WTC11 (cell line): ENCODE results near the gene ANKRD18A. TPM values are rescaled to one million over a fixed set of nuclear protein-coding genes. Genes with fewer than 3 reads are reported as not detected.

ENCODE experiments used
- ATAC-seq: fragments of 200-7000 bp; cut with Tn5 transposase; 2 replicates; pipeline ENCODE4 v1.10.0; 2021; ENCODE audit warnings: mild to moderate bottlenecking, moderate library complexity
- CTCF ChIA-PET: fragments of 300-600 bp; sonication (Branson Sonifier 250); formaldehyde crosslinking; loops from one replicate; lab custom pipeline; 2021; ENCODE audit warnings: antibody characterized with exemption; lab: Charles Lee
- POLR2A ChIA-PET: fragments of 350-600 bp; sonication (Branson Sonifier 250); formaldehyde crosslinking; loops from one replicate; lab custom pipeline; 2021; ENCODE audit warnings: antibody characterized with exemption; lab: Charles Lee
- DNase-seq: peaks from one replicate; pipeline ENCODE4 v3.0.0; 2021; ENCODE audit warnings: low spot score
- H3K27ac Mint-ChIP-seq: 2 replicates; pipeline ENCODE4 v1.8.0; 2021; ENCODE audit warnings: mixed read lengths
- H3K27me3 Mint-ChIP-seq: 2 replicates; pipeline ENCODE4 v1.8.0; 2021; ENCODE audit warnings: low read depth, mild to moderate bottlenecking, moderate library complexity, mixed read lengths
- H3K36me3 Mint-ChIP-seq: 2 replicates; pipeline ENCODE4 v1.8.0; 2021; ENCODE audit warnings: mixed read lengths
- H3K4me1 Mint-ChIP-seq: 2 replicates; pipeline ENCODE4 v1.8.0; 2022; ENCODE audit warnings: mixed read lengths
- H3K4me3 Mint-ChIP-seq: 2 replicates; pipeline ENCODE4 v1.8.0; 2021; ENCODE audit warnings: mild to moderate bottlenecking, moderate library complexity, mixed read lengths
- H3K9me3 Mint-ChIP-seq: 2 replicates; pipeline ENCODE4 v1.8.0; 2021; ENCODE audit warnings: mixed read lengths
- ATF1 ChIP-seq: sonication (generic); formaldehyde crosslinking; IDR thresholded peaks from 2 replicates; pipeline ENCODE4 v1.8.1; 2023; ENCODE audit warnings: mild to moderate bottlenecking, moderate library complexity, missing genetic modification reagents
- FOXK1 ChIP-seq: sonication (generic); formaldehyde crosslinking; IDR thresholded peaks from 2 replicates; pipeline ENCODE4 v1.8.0; 2022; ENCODE audit warnings: mild to moderate bottlenecking, moderate library complexity, missing genetic modification reagents
- GABPB1 ChIP-seq: sonication (generic); formaldehyde crosslinking; IDR thresholded peaks from 2 replicates; pipeline ENCODE4 v1.8.1; 2023; ENCODE audit warnings: mild to moderate bottlenecking, missing genetic modification reagents
- JUN ChIP-seq: sonication (generic); formaldehyde crosslinking; IDR thresholded peaks from 2 replicates; pipeline ENCODE4 v1.8.0; 2023; ENCODE audit warnings: mild to moderate bottlenecking, missing genetic modification reagents
- MXD4 ChIP-seq: fragments of 250-450 bp; sonication (Bioruptor Pico); IDR thresholded peaks from 2 replicates; pipeline ENCODE4 v1.8.0; 2021; ENCODE audit warnings: mild to moderate bottlenecking, moderate library complexity, borderline replicate concordance
- NFATC4 ChIP-seq: fragments of 250-450 bp; sonication (Bioruptor Pico); IDR thresholded peaks from 2 replicates; pipeline ENCODE4 v1.9.0; 2021; ENCODE audit warnings: mild to moderate bottlenecking
- NFE2L1 ChIP-seq: sonication (generic); formaldehyde crosslinking; IDR thresholded peaks from 2 replicates; pipeline ENCODE4 v1.8.1; 2023; ENCODE audit warnings: missing genetic modification reagents
- NR3C1 ChIP-seq: sonication (generic); formaldehyde crosslinking; conservative IDR thresholded peaks from 2 replicates; pipeline ENCODE4 v1.8.1; 2023; ENCODE audit warnings: low read depth, mild to moderate bottlenecking, missing genetic modification reagents
- PRRX2 ChIP-seq: fragments of 250-450 bp; sonication (Bioruptor Pico); IDR thresholded peaks from 2 replicates; pipeline ENCODE4 v1.8.0; 2021; ENCODE audit warnings: mild to moderate bottlenecking
- SP1 ChIP-seq: sonication (generic); formaldehyde crosslinking; conservative IDR thresholded peaks from 2 replicates; pipeline ENCODE4 v1.8.1; 2022; ENCODE audit warnings: missing genetic modification reagents
- ZNF138 ChIP-seq: sonication (generic); formaldehyde crosslinking; conservative IDR thresholded peaks from 2 replicates; pipeline ENCODE4 v1.8.1; 2022; ENCODE audit warnings: mild to moderate bottlenecking, moderate library complexity, missing genetic modification reagents
- ZNF416 ChIP-seq: fragments of 250-450 bp; sonication (Bioruptor Pico); IDR thresholded peaks from 2 replicates; pipeline ENCODE4 v1.9.0; 2021; ENCODE audit warnings: mild to moderate bottlenecking, inconsistent platforms
- ZNF671 ChIP-seq: fragments of 250-450 bp; sonication (Bioruptor Pico); IDR thresholded peaks from 2 replicates; pipeline ENCODE4 v1.8.0; 2021; ENCODE audit warnings: mild to moderate bottlenecking
- total RNA-seq: library from RNA; stranded (reverse); gene quantifications from 3 replicates; pipeline ENCODE4 v1.2.3, GENCODE V29; 2021
- TF ChIP-seq, protein P1 (sequence below): fragments of 250-450 bp; sonication (Bioruptor Pico); IDR thresholded peaks from 2 replicates; pipeline ENCODE4 v1.9.0; 2021; ENCODE audit warnings: mild to moderate bottlenecking
- TF ChIP-seq, protein P2 (sequence below): sonication (generic); formaldehyde crosslinking; IDR thresholded peaks from 2 replicates; pipeline ENCODE4 v1.8.0; 2022; ENCODE audit warnings: mild to moderate bottlenecking, missing genetic modification reagents
- TF ChIP-seq, protein P3 (sequence below): sonication (generic); formaldehyde crosslinking; IDR thresholded peaks from 2 replicates; pipeline ENCODE4 v1.8.0; 2022; ENCODE audit warnings: mild to moderate bottlenecking, missing genetic modification reagents
- TF ChIP-seq, protein P4 (sequence below): sonication (generic); formaldehyde crosslinking; IDR thresholded peaks from 2 replicates; pipeline ENCODE4 v1.8.1; 2023; ENCODE audit warnings: mild to moderate bottlenecking, missing genetic modification reagents
- TF ChIP-seq, protein P5 (sequence below): sonication (generic); formaldehyde crosslinking; IDR thresholded peaks from 2 replicates; pipeline ENCODE4 v1.8.1; 2022; ENCODE audit warnings: mild to moderate bottlenecking, missing genetic modification reagents, moderate library complexity, borderline replicate concordance
- TF ChIP-seq, protein P6 (sequence below): fragments of 250-450 bp; sonication (Bioruptor Pico); IDR thresholded peaks from 2 replicates; pipeline ENCODE4 v1.9.0; 2021; ENCODE audit warnings: mild to moderate bottlenecking
- TF ChIP-seq, protein P7 (sequence below): fragments of 250-450 bp; sonication (Bioruptor Pico); IDR thresholded peaks from 2 replicates; pipeline ENCODE4 v2.1.2; 2022; ENCODE audit warnings: mild to moderate bottlenecking, moderate library complexity
- TF ChIP-seq, protein P8 (sequence below): sonication (generic); formaldehyde crosslinking; IDR thresholded peaks from 2 replicates; pipeline ENCODE4 v1.8.1; 2022; ENCODE audit warnings: low read depth, missing genetic modification reagents, borderline replicate concordance

ANKRD18A gene
- total RNA-seq, 1 experiment from 2014 or later: 15.7 TPM

DNA sequence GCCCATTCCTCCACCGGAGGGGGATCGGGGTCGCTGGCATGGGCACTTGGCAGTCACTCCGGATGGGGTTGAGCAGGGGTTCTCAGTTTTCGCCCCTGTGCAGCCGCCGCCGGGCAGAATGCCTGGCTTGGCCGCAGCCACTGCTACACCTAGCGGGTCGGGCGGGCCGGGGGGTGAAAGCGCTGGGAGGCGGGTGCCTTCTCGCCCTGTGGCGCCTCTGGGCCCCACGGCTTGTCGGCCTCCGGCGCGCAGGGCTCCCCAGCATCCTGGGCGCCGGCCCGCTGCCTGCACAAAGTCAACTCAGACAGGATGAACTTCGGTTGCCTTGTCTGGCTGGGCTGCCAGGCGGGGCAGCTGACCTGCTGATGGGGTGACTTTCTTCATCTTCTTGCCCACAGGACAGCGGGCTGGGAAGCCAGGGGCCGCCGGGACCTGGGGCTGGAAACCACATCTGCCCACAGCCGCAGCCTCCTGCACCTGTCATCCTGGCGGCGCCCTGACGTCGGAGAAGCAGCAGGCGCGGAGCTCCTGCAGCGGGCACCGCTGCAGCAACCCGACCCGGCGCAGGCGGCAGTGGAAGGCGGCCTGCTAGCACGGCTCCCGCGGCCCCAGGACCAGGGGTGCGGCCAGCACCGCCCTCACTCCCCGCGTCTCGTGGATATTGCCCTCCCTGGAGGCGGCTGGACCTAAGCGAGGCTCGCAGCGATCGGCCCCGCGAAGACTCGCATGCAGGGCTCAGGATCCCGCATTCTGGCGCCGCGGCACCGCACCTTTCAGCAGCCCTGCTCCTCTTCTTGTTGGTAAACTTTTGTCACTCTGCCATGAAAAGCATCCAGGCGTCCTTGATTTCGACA, 1.3 kb upstream of the ANKRD18A start:
- ATAC-seq (peak; percentile 1), DNase-seq (peak; percentile 45)
- Mint-ChIP-seq H3K4me3 (peak overlapping the region; percentile 88), H3K9me3 (peaks cover 26% of the 10 kb centered on the region), H3K4me1 (peaks cover 12% of the 10 kb centered on the region), H3K36me3 (peaks cover 19% of the 10 kb centered on the region), H3K27me3 (peaks cover 46% of the 10 kb centered on the region), H3K27ac (no peak overlapping the region)
- CTCF ChIA-PET: interaction anchor here (0.7 to 2.5 kb wide), 15 partner anchors 13 to 229 kb away, joined by 3 to 15 read pairs (median 5); partner anchors contain the start of gene ALDH1B1
- TF ChIP-seq NFATC4 (CRISPR knock-in tag): no peak
- TF ChIP-seq, protein P1, sequence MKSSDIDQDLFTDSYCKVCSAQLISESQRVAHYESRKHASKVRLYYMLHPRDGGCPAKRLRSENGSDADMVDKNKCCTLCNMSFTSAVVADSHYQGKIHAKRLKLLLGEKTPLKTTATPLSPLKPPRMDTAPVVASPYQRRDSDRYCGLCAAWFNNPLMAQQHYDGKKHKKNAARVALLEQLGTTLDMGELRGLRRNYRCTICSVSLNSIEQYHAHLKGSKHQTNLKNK: no peak
- no peak for TF ChIP-seq ZNF416
- TF ChIP-seq, protein P2, sequence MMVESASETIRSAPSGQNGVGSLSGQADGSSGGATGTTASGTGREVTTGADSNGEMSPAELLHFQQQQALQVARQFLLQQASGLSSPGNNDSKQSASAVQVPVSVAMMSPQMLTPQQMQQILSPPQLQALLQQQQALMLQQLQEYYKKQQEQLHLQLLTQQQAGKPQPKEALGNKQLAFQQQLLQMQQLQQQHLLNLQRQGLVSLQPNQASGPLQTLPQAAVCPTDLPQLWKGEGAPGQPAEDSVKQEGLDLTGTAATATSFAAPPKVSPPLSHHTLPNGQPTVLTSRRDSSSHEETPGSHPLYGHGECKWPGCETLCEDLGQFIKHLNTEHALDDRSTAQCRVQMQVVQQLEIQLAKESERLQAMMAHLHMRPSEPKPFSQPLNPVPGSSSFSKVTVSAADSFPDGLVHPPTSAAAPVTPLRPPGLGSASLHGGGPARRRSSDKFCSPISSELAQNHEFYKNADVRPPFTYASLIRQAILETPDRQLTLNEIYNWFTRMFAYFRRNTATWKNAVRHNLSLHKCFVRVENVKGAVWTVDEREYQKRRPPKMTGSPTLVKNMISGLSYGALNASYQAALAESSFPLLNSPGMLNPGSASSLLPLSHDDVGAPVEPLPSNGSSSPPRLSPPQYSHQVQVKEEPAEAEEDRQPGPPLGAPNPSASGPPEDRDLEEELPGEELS (CRISPR knock-in tag): peak; percentile 43; the same call in 1 of the 2 replicates
- no peak for TF ChIP-seq ZNF671 (CRISPR knock-in tag)
- no peak for TF ChIP-seq NFE2L1
- TF ChIP-seq, protein P3, sequence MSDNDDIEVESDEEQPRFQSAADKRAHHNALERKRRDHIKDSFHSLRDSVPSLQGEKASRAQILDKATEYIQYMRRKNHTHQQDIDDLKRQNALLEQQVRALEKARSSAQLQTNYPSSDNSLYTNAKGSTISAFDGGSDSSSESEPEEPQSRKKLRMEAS (CRISPR knock-in tag): 0 out of 2 replicates have a peak, but pooled peaks have one; percentile 45
- 0 out of 2 replicates have a peak, but pooled peaks have one; percentile 14 for TF ChIP-seq FOXK1 (CRISPR knock-in tag)
- TF ChIP-seq, protein P4, sequence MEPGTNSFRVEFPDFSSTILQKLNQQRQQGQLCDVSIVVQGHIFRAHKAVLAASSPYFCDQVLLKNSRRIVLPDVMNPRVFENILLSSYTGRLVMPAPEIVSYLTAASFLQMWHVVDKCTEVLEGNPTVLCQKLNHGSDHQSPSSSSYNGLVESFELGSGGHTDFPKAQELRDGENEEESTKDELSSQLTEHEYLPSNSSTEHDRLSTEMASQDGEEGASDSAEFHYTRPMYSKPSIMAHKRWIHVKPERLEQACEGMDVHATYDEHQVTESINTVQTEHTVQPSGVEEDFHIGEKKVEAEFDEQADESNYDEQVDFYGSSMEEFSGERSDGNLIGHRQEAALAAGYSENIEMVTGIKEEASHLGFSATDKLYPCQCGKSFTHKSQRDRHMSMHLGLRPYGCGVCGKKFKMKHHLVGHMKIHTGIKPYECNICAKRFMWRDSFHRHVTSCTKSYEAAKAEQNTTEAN (CRISPR knock-in tag): no peak
- TF ChIP-seq SP1 (CRISPR knock-in tag): 0 out of 2 replicates have a peak, but pooled peaks have one; percentile 4
- TF ChIP-seq, protein P5, sequence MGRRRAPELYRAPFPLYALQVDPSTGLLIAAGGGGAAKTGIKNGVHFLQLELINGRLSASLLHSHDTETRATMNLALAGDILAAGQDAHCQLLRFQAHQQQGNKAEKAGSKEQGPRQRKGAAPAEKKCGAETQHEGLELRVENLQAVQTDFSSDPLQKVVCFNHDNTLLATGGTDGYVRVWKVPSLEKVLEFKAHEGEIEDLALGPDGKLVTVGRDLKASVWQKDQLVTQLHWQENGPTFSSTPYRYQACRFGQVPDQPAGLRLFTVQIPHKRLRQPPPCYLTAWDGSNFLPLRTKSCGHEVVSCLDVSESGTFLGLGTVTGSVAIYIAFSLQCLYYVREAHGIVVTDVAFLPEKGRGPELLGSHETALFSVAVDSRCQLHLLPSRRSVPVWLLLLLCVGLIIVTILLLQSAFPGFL (CRISPR knock-in tag): no peak
- TF ChIP-seq, protein P6, sequence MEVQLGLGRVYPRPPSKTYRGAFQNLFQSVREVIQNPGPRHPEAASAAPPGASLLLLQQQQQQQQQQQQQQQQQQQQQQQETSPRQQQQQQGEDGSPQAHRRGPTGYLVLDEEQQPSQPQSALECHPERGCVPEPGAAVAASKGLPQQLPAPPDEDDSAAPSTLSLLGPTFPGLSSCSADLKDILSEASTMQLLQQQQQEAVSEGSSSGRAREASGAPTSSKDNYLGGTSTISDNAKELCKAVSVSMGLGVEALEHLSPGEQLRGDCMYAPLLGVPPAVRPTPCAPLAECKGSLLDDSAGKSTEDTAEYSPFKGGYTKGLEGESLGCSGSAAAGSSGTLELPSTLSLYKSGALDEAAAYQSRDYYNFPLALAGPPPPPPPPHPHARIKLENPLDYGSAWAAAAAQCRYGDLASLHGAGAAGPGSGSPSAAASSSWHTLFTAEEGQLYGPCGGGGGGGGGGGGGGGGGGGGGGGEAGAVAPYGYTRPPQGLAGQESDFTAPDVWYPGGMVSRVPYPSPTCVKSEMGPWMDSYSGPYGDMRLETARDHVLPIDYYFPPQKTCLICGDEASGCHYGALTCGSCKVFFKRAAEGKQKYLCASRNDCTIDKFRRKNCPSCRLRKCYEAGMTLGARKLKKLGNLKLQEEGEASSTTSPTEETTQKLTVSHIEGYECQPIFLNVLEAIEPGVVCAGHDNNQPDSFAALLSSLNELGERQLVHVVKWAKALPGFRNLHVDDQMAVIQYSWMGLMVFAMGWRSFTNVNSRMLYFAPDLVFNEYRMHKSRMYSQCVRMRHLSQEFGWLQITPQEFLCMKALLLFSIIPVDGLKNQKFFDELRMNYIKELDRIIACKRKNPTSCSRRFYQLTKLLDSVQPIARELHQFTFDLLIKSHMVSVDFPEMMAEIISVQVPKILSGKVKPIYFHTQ (CRISPR knock-in tag): no peak
- POLR2A ChIA-PET: no interaction called here

DNA sequence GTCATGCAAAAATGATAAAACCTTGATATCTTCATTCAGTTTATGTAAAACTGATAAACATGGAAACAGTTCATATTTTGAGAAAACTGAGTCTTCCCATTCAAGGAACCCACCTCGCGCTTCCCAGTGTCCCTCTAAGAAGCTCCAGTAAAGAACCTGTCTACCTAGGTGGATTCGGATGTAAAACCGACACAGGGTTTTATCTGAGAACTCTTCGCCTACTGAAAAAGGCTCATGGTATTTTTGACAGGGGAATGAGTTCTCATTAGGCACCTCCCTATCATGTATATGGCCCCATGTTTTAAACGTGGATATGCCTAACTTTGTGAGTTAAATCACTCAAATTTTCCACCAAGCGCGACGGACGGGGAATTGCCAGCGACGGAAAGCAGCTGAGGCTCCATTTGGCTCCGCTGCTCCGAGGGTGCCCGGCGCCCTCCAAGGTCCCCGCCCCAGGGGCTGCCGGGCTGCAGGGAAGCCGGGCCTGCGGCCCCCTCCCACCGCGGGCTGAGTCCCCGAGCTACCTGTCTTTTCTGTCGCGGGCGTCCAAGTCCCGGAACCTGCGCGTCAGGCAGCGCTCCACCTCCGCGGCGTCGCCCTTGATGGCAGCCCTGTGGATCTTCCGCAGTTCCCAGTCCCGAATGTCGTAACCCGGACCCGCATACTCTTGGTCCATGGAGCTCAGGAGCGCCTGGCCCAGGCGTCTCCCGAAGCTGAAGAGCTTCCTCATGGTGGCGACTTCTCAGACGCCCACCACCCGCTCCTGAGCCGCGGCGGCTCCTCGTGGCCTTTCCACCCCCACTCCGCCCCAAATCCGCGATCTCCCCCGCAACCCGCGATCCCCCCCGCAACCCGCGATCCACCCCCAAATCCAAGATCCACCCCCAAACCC, 594 bp downstream of the ANKRD18A start:
- peaks cover 46% of the 10 kb centered on the region for H3K27me3 Mint-ChIP-seq
- peak overlapping the region; percentile 88 for H3K4me3 Mint-ChIP-seq
- peaks cover 16% of the 10 kb centered on the region for H3K36me3 Mint-ChIP-seq
- peaks cover 12% of the 10 kb centered on the region for H3K4me1 Mint-ChIP-seq
- ChIA-PET POLR2A (no interaction called here), CTCF (interaction anchor here (0.6 to 2.5 kb wide), 14 partner anchors 15 to 717 kb away, joined by 3 to 15 read pairs (median 4); partner anchors contain the start of gene ALDH1B1)
- DNase-seq: peak; percentile 36
- peaks cover 13% of the 10 kb centered on the region for H3K9me3 Mint-ChIP-seq
- H3K27ac Mint-ChIP-seq: peak overlapping the region; percentile 76; the same call in 1 of the 2 replicates
- peak; percentile 11 for ATAC-seq
- no peak for TF ChIP-seq NR3C1 (CRISPR knock-in tag)
- TF ChIP-seq ZNF138 (CRISPR knock-in tag): no peak
- TF ChIP-seq MXD4 (CRISPR knock-in tag): no peak
- TF ChIP-seq ATF1: no peak
- TF ChIP-seq, protein P7, sequence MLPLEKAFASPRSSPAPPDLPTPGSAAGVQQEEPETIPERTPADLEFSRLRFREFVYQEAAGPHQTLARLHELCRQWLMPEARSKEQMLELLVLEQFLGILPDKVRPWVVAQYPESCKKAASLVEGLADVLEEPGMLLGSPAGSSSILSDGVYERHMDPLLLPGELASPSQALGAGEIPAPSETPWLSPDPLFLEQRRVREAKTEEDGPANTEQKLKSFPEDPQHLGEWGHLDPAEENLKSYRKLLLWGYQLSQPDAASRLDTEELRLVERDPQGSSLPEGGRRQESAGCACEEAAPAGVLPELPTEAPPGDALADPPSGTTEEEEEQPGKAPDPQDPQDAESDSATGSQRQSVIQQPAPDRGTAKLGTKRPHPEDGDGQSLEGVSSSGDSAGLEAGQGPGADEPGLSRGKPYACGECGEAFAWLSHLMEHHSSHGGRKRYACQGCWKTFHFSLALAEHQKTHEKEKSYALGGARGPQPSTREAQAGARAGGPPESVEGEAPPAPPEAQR (CRISPR knock-in tag): no peak
- TF ChIP-seq NFATC4 (CRISPR knock-in tag): no peak
- TF ChIP-seq, protein P8, sequence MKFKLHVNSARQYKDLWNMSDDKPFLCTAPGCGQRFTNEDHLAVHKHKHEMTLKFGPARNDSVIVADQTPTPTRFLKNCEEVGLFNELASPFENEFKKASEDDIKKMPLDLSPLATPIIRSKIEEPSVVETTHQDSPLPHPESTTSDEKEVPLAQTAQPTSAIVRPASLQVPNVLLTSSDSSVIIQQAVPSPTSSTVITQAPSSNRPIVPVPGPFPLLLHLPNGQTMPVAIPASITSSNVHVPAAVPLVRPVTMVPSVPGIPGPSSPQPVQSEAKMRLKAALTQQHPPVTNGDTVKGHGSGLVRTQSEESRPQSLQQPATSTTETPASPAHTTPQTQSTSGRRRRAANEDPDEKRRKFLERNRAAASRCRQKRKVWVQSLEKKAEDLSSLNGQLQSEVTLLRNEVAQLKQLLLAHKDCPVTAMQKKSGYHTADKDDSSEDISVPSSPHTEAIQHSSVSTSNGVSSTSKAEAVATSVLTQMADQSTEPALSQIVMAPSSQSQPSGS (CRISPR knock-in tag): no peak
- no peak for TF ChIP-seq GABPB1 (CRISPR knock-in tag)
- no peak for TF ChIP-seq NFE2L1
- no peak for TF ChIP-seq PRRX2
- no peak for TF ChIP-seq JUN (CRISPR knock-in tag)
